K562 (cell line): ENCODE data around the gene SLC23A2. TPM values are rescaled to one million over a fixed set of nuclear protein-coding genes. Genes with fewer than 3 reads are reported as not detected.
A peak's percentile ranks its signal among the peaks of the same experiment; 100 is the strongest.

Source experiments
- ATAC-seq: fragments of 200-7000 bp; cut with Tn5 transposase; 3 replicates; pipeline ENCODE4 v1.9.1; 2020; ENCODE audit warnings: moderate library complexity
- BruUV-seq: library from RNA; stranded (reverse); fragments of 400-500 nt; replicated peaks from 2 replicates; lab custom pipeline; 2021; lab: Mats Ljungman, UMichigan
- CTCF ChIA-PET: fragments of 300-600 bp; formaldehyde crosslinking; extraction: SDS; loops from one replicate; lab custom pipeline; 2021; ENCODE audit warnings: low intra/inter-chr PET ratio; lab: Yijun Ruan, JAX
- POLR2A ChIA-PET: fragments of 300-600, 350-650 bp; sonication (Branson Sonifier 250); formaldehyde crosslinking; extraction: SDS; loops from one replicate; lab custom pipeline; 2021; ENCODE audit warnings: antibody characterized with exemption, inconsistent platforms; lab: Yijun Ruan, JAX
- DNase-seq, 4 experiments: peaks; one replicate each; pipeline versions ENCODE4 v3.0.0 to v3.0.0-alpha.2; 2011 to 2018; ENCODE audit warnings: low spot score in 3 of 4, mixed read lengths in 3 of 4; ENCODE audit errors: extremely low read depth in 1 of 4
- FAIRE-seq: peaks from 2 replicates; lab custom pipeline; 2011; peaks lifted over from hg19 to GRCh38; lab: Jason Lieb, UNC
- H2AFZ ChIP-seq: 2 replicates; pipeline ENCODE4 v1.6.0; 2011; ENCODE audit warnings: low read depth, low read length, control low read depth, inconsistent platforms
- H3K27ac ChIP-seq: fragments of 200-600 bp; 3 replicates; pipeline ENCODE4 v1.8.0; 2011; ENCODE audit warnings: low read depth, mild to moderate bottlenecking, control low read depth, inconsistent platforms, low read length, moderate library complexity, mixed read lengths; ENCODE audit errors: extremely low read depth
- H3K27me3 ChIP-seq, 2 experiments: fragments of 300-600 bp in 1 of 2; 2 replicates in 1 of 2; 3 replicates in 1 of 2; pipeline versions ENCODE4 v1.6.0 to v1.8.0; 2011; ENCODE audit warnings: inconsistent platforms in 2 of 2, low read length in 2 of 2, mild to moderate bottlenecking in 1 of 2, mixed read lengths in 1 of 2, moderate library complexity in 1 of 2; ENCODE audit not compliant: control insufficient read depth in 2 of 2, insufficient read depth in 2 of 2
- H3K36me3 ChIP-seq: fragments of 300-600 bp; 3 replicates; pipeline ENCODE4 v1.8.0; 2011; ENCODE audit warnings: mild to moderate bottlenecking, low read length, inconsistent platforms; ENCODE audit not compliant: control insufficient read depth, insufficient read depth
- H3K4me1 ChIP-seq, 2 experiments: fragments of 200-600 bp in 1 of 2; replicated peaks in 1 of 2; 2 replicates in 1 of 2; 3 replicates in 1 of 2; pipeline versions ENCODE4 v1.5.1 to v1.8.0; 2011; ENCODE audit warnings: inconsistent platforms in 2 of 2, low read length in 2 of 2, mild to moderate bottlenecking in 1 of 2, mixed read lengths in 1 of 2, moderate library complexity in 1 of 2; ENCODE audit not compliant: control insufficient read depth in 2 of 2, insufficient read depth in 2 of 2
- H3K4me2 ChIP-seq: 2 replicates; pipeline ENCODE4 v1.6.1; 2011; ENCODE audit warnings: low read length, control low read depth, inconsistent platforms, mixed read lengths; ENCODE audit not compliant: insufficient read depth
- H3K4me3 ChIP-seq: fragments of 200-600 bp; sonication (generic), shearing (Covaris generic); 2 replicates; pipeline ENCODE4 v1.5.1; 2016; ENCODE audit warnings: control low read depth, inconsistent platforms
- H3K79me2 ChIP-seq: fragments of 200-600 bp; 3 replicates; pipeline ENCODE4 v1.8.0; 2011; ENCODE audit warnings: low read length, inconsistent platforms; ENCODE audit not compliant: control insufficient read depth, insufficient read depth
- H3K9ac ChIP-seq, 2 experiments: 2 replicates each; pipeline versions ENCODE4 v1.6.0 to v1.6.1; 2011; ENCODE audit warnings: low read depth in 2 of 2, low read length in 2 of 2, control low read depth in 1 of 2, inconsistent platforms in 1 of 2, mild to moderate bottlenecking in 1 of 2, mixed read lengths in 1 of 2; ENCODE audit not compliant: insufficient read depth in 1 of 2
- H3K9me1 ChIP-seq: one replicate; pipeline ENCODE4 v1.6.0; 2011; ENCODE audit warnings: inconsistent platforms, mild to moderate bottlenecking, low read length, moderate library complexity; ENCODE audit not compliant: control insufficient read depth, insufficient read depth
- H3K9me3 ChIP-seq: replicated peaks from 2 replicates; pipeline ENCODE4 v1.5.1; 2011; ENCODE audit warnings: low read depth, low read length, inconsistent platforms; ENCODE audit not compliant: control insufficient read depth, insufficient read depth
- H4K20me1 ChIP-seq: replicated peaks from 2 replicates; pipeline ENCODE4 v1.6.1; 2011; ENCODE audit warnings: low read length, inconsistent platforms, mixed read lengths; ENCODE audit not compliant: control insufficient read depth, insufficient read depth
- CHCHD3 ChIP-seq: fragments of 250-450 bp; sonication (Bioruptor Pico); IDR thresholded peaks from 2 replicates; pipeline ENCODE4 v2.1.2; 2022; ENCODE audit warnings: mild to moderate bottlenecking
- CREM ChIP-seq: IDR thresholded peaks from 2 replicates; pipeline ENCODE4 v1.6.1; 2014; ENCODE audit warnings: antibody characterized with exemption, low read depth
- FOXJ2 ChIP-seq: fragments of 200-800 bp; sonication (Bioruptor generic); IDR thresholded peaks from 2 replicates; pipeline ENCODE4 v1.6.1; 2016; ENCODE audit warnings: missing genetic modification characterization, missing compliant biosample characterization
- IRF2 ChIP-seq: sonication (generic); formaldehyde crosslinking; IDR thresholded peaks from 2 replicates; pipeline ENCODE4 v1.8.1; 2022; ENCODE audit warnings: mild to moderate bottlenecking, missing genetic modification reagents
- NEUROD1 ChIP-seq: fragments of 150-350 bp; IDR thresholded peaks from 2 replicates; pipeline ENCODE4 v1.6.1; 2014; ENCODE audit warnings: borderline replicate concordance, low read length, low read depth; ENCODE audit not compliant: partially characterized antibody
- RAD51 ChIP-seq: fragments of 450-650 bp; IDR thresholded peaks from 2 replicates; pipeline ENCODE4 v1.7.1; 2016; ENCODE audit warnings: low read depth, mild to moderate bottlenecking, borderline replicate concordance
- RB1 ChIP-seq: fragments of 450-650 bp; IDR thresholded peaks from 2 replicates; pipeline ENCODE4 v1.6.1; 2017; ENCODE audit warnings: low read depth, mild to moderate bottlenecking
- ZBTB17 ChIP-seq: fragments of 450-650 bp; formaldehyde crosslinking; IDR thresholded peaks from 2 replicates; pipeline ENCODE4 v1.4.0; 2020; ENCODE audit warnings: mild to moderate bottlenecking
- ZNF766 ChIP-seq: fragments of 200-800 bp; sonication (Bioruptor generic); conservative IDR thresholded peaks from 2 replicates; pipeline ENCODE4 v1.6.1; 2016; ENCODE audit warnings: missing genetic modification characterization, missing compliant biosample characterization
- WGBS: fragments of 100-300 bp; shearing (Covaris generic); methylation state at CpG from one replicate; pipeline ENCODE4 v1.1.6; 2016; ENCODE audit warnings: low coverage, mixed read lengths; ENCODE audit not compliant: insufficient coverage; ENCODE audit errors: missing lambda C conversion rate; 5-methylcytosine and 5-hydroxymethylcytosine counted together
- in situ Hi-C: fragments of 300-500 bp; cut with MboI; formaldehyde crosslinking; loops from 4 replicates; pipeline ENCODE4 v1.15.0; 2018; ENCODE audit warnings: inconsistent platforms, mixed read lengths
- intact Hi-C: fragments of 100-400 bp; cut with micrococcal nuclease; formaldehyde crosslinking; loops from 2 replicates; pipeline ENCODE4 v1.14.2; 2022
- polyA plus RNA-seq, 8 experiments: library from polyadenylated mRNA; depleted of rRNA in 4 of 8; stranded (reverse) in 5 of 8; unstranded in 3 of 8; fragments of >200 nt; fragmentation: Nextera tagmentation in 2 of 8; fragmentation: Illumina TruSeq in 1 of 8; extraction: Ambion mirVana in 2 of 8; extraction: Trizol in 1 of 8; gene quantifications; 2 replicates each; pipeline versions ENCODE4 v1.2.1 to v1.2.3, GENCODE V29; 2011 to 2014; ENCODE audit warnings: inconsistent platforms in 1 of 8, missing spikeins in 1 of 8
- total RNA-seq, 7 experiments: library from RNA; depleted of rRNA in 6 of 7; stranded (reverse); fragments of >200 nt in 6 of 7; fragmentation: Illumina TruSeq in 2 of 7; extraction: Trizol in 2 of 7; gene quantifications; 2 replicates each; pipeline versions ENCODE4 v1.2.1 to v1.2.3, GENCODE V29; 2011 to 2021; ENCODE audit warnings: low replicate concordance in 1 of 7
- TF ChIP-seq, protein P1 (sequence below): sonication (generic); formaldehyde crosslinking; IDR thresholded peaks from 2 replicates; pipeline ENCODE4 v1.8.1; 2023; ENCODE audit warnings: mild to moderate bottlenecking, missing genetic modification reagents
- TF ChIP-seq, protein P2 (sequence below): fragments of 450-650 bp; IDR thresholded peaks from one replicate; pipeline ENCODE4 v1.6.1; 2018; ENCODE audit warnings: mild to moderate bottlenecking, moderate library complexity; ENCODE audit not compliant: partially characterized antibody
- TF ChIP-seq, protein P3 (sequence below): fragments of 250-450 bp; sonication (Bioruptor Pico); IDR thresholded peaks from 2 replicates; pipeline ENCODE4 v1.4.0; 2020; ENCODE audit warnings: mild to moderate bottlenecking

The SLC23A2 gene
- total and polyA plus RNA-seq, 9 of the 15 experiments (the other 6 are each of a cell fraction or from before 2014, with no cell fraction given): 0.39 to 6.7 (median 3.2) TPM

DNA sequence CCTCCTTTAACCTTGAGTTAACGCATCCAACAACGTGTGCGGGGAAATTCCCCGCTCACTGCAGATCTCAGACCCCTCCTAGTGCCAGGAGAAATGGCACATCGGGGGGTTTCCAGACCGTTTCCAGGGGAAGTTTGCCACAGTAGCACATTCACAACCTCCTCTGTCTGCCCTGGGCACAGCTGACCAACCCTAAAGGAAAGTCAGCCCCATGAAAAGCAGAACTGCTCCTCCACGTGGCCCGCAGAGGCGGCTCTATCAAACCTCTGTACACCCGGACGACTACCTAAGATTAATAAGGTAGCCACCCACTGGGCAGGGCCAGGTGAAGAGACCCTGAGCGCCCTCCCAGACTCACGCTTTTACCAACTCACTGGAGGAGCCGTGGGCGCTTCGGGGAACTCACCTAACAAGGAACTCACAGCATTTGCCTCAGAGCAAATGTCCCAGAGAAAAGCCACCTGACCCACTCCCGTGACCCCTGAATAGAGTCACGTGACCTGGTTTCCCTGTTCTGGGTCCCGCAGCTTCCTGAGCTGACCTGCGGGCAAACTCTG, 186.5 kb downstream of the SLC23A2 start (continued):
- peak; percentile 89 for TF ChIP-seq RAD51
- no peak for TF ChIP-seq IRF2 (CRISPR knock-in tag)

DNA sequence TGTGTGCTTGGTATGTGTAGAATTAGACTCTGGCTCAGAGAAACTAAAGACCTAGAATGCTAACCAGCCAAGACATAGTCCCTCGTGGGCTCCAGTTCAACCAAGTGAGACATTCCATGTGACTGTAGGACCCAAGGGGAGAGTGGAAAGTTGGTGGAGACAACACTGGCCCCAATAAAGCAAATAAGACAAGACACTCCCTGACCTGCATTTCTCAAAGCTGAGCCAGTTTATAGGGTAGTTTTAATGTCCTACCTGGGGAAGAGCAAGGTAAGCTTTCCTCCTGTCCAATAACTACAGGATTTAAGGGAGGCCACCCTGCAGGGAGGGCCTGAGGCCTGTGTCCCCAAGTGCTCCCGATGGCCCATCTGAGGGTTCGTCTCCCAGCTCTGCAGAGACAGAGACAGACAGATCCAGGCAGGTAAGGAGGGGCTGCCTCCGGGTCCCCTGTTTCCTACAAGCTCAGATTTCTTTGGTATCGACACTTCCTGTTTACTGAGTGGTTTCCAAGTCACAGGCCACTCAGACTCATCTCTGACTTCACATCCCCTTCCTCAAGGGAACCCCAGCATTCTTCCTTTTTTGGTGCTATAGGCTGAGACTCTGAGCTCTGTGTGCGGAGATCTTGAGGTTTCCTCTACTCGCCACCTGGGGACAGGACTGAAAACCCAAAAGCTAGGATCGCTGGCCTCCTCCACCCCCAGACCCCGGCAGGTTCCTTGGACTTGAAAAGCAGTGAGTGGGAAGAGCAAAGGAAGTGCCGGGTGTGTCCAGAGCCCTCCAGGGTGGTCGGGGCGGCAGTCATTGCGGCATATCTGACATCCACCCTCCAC, 187.2 kb downstream of the SLC23A2 start:
- H3K79me2 ChIP-seq: no peaks in the 10 kb centered on the region
- BruUV-seq: no TSS peak
- H3K4me1 ChIP-seq: no peaks in the 10 kb centered on the region; a peak in 1 of 5 replicates
- H3K9ac ChIP-seq: no peak overlapping the region
- FAIRE-seq (no peak), DNase-seq (no peak), ATAC-seq (no peak)
- intact Hi-C loops (no loop called here), in situ Hi-C loops (no loop called here)
- H3K27ac ChIP-seq: no peak overlapping the region
- H3K9me1 ChIP-seq: no peaks in the 10 kb centered on the region
- no peaks in the 10 kb centered on the region for H4K20me1 ChIP-seq
- no peak overlapping the region for H3K4me2 ChIP-seq
- ChIA-PET CTCF (no interaction called here), POLR2A (interaction anchor here (0.8 kb wide), 1 partner anchor 16 kb away, joined by 4 read pairs; no protein-coding TSS in a partner anchor)
- WGBS: 7% methylated on average over 7 of the region's 13 CpGs
- H3K27me3 ChIP-seq: peaks cover 8 to 38% of the 10 kb centered on the region in 2 experiments; a peak in 3 of 5 replicates
- no peaks in the 10 kb centered on the region for H3K36me3 ChIP-seq
- H2AFZ ChIP-seq: no peak overlapping the region
- H3K9me3 ChIP-seq: no peaks in the 10 kb centered on the region
- H3K4me3 ChIP-seq: no peak overlapping the region
- TF ChIP-seq, protein P1, sequence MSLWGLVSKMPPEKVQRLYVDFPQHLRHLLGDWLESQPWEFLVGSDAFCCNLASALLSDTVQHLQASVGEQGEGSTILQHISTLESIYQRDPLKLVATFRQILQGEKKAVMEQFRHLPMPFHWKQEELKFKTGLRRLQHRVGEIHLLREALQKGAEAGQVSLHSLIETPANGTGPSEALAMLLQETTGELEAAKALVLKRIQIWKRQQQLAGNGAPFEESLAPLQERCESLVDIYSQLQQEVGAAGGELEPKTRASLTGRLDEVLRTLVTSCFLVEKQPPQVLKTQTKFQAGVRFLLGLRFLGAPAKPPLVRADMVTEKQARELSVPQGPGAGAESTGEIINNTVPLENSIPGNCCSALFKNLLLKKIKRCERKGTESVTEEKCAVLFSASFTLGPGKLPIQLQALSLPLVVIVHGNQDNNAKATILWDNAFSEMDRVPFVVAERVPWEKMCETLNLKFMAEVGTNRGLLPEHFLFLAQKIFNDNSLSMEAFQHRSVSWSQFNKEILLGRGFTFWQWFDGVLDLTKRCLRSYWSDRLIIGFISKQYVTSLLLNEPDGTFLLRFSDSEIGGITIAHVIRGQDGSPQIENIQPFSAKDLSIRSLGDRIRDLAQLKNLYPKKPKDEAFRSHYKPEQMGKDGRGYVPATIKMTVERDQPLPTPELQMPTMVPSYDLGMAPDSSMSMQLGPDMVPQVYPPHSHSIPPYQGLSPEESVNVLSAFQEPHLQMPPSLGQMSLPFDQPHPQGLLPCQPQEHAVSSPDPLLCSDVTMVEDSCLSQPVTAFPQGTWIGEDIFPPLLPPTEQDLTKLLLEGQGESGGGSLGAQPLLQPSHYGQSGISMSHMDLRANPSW: no peak
- TF ChIP-seq, protein P2, sequence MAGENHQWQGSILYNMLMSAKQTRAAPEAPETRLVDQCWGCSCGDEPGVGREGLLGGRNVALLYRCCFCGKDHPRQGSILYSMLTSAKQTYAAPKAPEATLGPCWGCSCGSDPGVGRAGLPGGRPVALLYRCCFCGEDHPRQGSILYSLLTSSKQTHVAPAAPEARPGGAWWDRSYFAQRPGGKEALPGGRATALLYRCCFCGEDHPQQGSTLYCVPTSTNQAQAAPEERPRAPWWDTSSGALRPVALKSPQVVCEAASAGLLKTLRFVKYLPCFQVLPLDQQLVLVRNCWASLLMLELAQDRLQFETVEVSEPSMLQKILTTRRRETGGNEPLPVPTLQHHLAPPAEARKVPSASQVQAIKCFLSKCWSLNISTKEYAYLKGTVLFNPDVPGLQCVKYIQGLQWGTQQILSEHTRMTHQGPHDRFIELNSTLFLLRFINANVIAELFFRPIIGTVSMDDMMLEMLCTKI: no peak
- TF ChIP-seq ZBTB17 (CRISPR knock-in tag) (no peak), NEUROD1 (no peak), ZNF766 (no peak), FOXJ2 (tag) (no peak), CHCHD3 (CRISPR knock-in tag) (no peak), CREM (no peak), RB1 (no peak)
- TF ChIP-seq, protein P3, sequence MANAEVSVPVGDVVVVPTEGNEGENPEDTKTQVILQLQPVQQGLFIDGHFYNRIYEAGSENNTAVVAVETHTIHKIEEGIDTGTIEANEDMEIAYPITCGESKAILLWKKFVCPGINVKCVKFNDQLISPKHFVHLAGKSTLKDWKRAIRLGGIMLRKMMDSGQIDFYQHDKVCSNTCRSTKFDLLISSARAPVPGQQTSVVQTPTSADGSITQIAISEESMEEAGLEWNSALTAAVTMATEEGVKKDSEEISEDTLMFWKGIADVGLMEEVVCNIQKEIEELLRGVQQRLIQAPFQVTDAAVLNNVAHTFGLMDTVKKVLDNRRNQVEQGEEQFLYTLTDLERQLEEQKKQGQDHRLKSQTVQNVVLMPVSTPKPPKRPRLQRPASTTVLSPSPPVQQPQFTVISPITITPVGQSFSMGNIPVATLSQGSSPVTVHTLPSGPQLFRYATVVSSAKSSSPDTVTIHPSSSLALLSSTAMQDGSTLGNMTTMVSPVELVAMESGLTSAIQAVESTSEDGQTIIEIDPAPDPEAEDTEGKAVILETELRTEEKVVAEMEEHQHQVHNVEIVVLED (CRISPR knock-in tag): no peak
